Activated CD4-positive, alpha-beta T cell treated with anti-CD3 and anti-CD28 coated beads, Interleukin-2, amount 10 ng/mL, durations not matched to agents 7 days and 5 days (primary cell): ENCODE measurements around the gene SLC2A5. TPM values are rescaled to one million over a fixed set of nuclear protein-coding genes. Genes with fewer than 3 reads are reported as not detected.

ENCODE experiments used
- CTCF ChIA-PET: fragments of 350-600 bp; sonication (Branson Sonifier 250); formaldehyde crosslinking; loops from one replicate; lab custom pipeline; 2021; ENCODE audit warnings: antibody characterized with exemption; lab: Charles Lee
- POLR2A ChIA-PET: fragments of 350-600 bp; sonication (Branson Sonifier 250); formaldehyde crosslinking; loops from one replicate; lab custom pipeline; 2021; ENCODE audit warnings: antibody characterized with exemption; lab: Charles Lee
- DNase-seq: peaks from one replicate; pipeline ENCODE4 v3.0.0-alpha.2; 2020
- H3K27ac Mint-ChIP-seq: one replicate; pipeline ENCODE4 v1.8.0; 2021; ENCODE audit warnings: mild to moderate bottlenecking, moderate library complexity, mixed read lengths
- H3K27me3 Mint-ChIP-seq: one replicate; pipeline ENCODE4 v1.8.0; 2021; ENCODE audit warnings: mixed read lengths
- H3K36me3 Mint-ChIP-seq: one replicate; pipeline ENCODE4 v1.8.0; 2021; ENCODE audit warnings: low read depth, mixed read lengths
- H3K4me1 Mint-ChIP-seq: one replicate; pipeline ENCODE4 v1.8.0; 2021; ENCODE audit warnings: mixed read lengths
- H3K4me3 Mint-ChIP-seq: one replicate; pipeline ENCODE4 v1.8.0; 2021; ENCODE audit warnings: mild to moderate bottlenecking, moderate library complexity, mixed read lengths
- H3K9me3 Mint-ChIP-seq: one replicate; pipeline ENCODE4 v1.8.0; 2021; ENCODE audit warnings: mixed read lengths
- total RNA-seq, 2 experiments: library from RNA; stranded (reverse); gene quantifications; one replicate each; pipeline ENCODE4 v1.2.3, GENCODE V29; 2021

SLC2A5 gene
- total RNA-seq, 2 experiments from 2014 or later, result not detected

DNA sequence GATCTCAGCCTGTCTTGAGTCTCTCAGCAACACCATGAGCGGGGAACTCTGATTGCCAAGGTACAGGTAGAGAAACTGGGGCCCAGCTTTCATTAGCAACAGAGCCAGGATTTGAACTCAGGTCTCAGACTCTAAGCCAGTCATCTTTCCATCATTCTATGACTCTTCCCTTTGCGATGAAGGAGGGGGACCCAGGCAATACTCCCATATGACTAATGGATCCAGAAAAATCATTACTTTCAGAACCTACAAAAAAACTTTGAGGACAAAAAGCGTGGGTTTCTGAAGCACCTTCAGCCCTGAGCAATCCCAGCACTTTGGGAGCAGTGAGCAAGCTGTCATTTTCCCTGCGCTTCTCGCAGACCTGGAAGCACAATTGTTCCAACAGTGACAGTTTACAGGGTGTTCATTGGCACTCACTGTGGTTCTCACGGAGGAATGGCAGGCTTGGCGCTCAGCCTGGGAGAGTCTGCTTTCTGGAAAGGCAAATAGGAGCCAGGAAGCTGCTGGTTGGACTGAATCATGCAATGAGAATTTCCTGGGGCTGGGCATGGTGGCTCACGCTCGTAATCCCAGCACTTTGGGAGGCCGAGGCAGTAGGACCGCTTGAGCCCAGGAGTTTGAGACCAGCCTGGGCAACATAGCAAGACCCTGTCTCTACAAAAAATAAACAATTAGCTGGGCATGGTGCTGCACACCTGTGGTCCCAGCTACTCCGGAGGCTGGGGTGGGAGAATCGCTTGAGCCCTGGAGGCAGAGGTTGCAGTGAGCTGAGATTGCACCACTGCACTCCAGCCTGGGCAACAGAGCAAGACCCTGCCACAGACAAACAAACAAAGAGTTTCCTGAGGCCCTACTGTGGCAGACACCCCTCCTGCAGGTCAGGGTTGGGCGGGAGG, 83.3 kb downstream of the SLC2A5 start:
- Mint-ChIP-seq H3K27ac (peak overlapping the region; percentile 93), H3K27me3 (peaks cover 3% of the 10 kb centered on the region), H3K9me3 (no peaks in the 10 kb centered on the region), H3K36me3 (peaks cover 2% of the 10 kb centered on the region), H3K4me3 (peak overlapping the region; percentile 60), H3K4me1 (peaks cover 61% of the 10 kb centered on the region)
- ChIA-PET CTCF (interaction anchor here (0.8 to 2.6 kb wide), 8 partner anchors 9 to 78 kb away, joined by 3 to 15 read pairs (median 4); no protein-coding TSS in a partner anchor), POLR2A (no interaction called here)
- no peak for DNase-seq

Other genes starting within 250 kb of the SLC2A5 start
- 1,000 to 10,000 TPM; 1,608 to 1,874 TPM for gene ENO1, start 190.9 kb downstream of the SLC2A5 start, total RNA-seq
- gene CA6, start 123.8 kb downstream of the SLC2A5 start, total RNA-seq, result under 1 TPM; 0.25 to 0.31 TPM
- not detected for gene SLC2A7, start 43.2 kb downstream of the SLC2A5 start, total RNA-seq
- gene GPR157, start 59.5 kb upstream of the SLC2A5 start, total RNA-seq, result 1 to 10 TPM; 3.4 to 5.7 TPM
- gene H6PD, start 165.1 kb upstream of the SLC2A5 start, total RNA-seq, result 10 to 100 TPM; 15.1 to 15.3 TPM
- 1 to 10 TPM; 4.8 to 6.6 TPM for gene SPSB1, start 223.3 kb upstream of the SLC2A5 start, total RNA-seq